GM23248 (cell line): ENCODE data around the gene GLUD1. TPM values are rescaled to one million over a fixed set of nuclear protein-coding genes. Genes with fewer than 3 reads are reported as not detected.
"Not testable (repeated sequence)": the region's sequence is repeated elsewhere in the genome, so short reads cannot be mapped to it uniquely, and the experiment has no call there.

Experiments used
- DNase-seq: peaks from one replicate; pipeline ENCODE4 v3.0.0-alpha.2; 2015
- H2AFZ ChIP-seq: fragments of 200-600 bp; sonication (generic); 2 replicates; pipeline ENCODE4 v1.6.1; 2016; ENCODE audit warnings: antibody characterized with exemption
- H3F3A ChIP-seq: fragments of 200-600 bp; sonication (generic); 2 replicates; pipeline ENCODE4 v1.6.1; 2016; ENCODE audit warnings: mild to moderate bottlenecking, antibody characterized with exemption, mixed run types; ENCODE audit not compliant: insufficient read depth
- H3K27ac ChIP-seq: fragments of 200-600 bp; sonication (generic); 2 replicates; pipeline ENCODE4 v1.5.1; 2016; ENCODE audit warnings: mild to moderate bottlenecking
- H3K27me3 ChIP-seq: fragments of 200-600 bp; sonication (generic); replicated peaks from 2 replicates; pipeline ENCODE4 v1.6.1; 2016; ENCODE audit warnings: mild to moderate bottlenecking; ENCODE audit not compliant: insufficient read depth
- H3K36me3 ChIP-seq: fragments of 200-600 bp; sonication (generic); 2 replicates; pipeline ENCODE4 v1.6.1; 2016; ENCODE audit warnings: low read depth, mild to moderate bottlenecking
- H3K4me1 ChIP-seq: fragments of 200-600 bp; sonication (generic); 2 replicates; pipeline ENCODE4 v1.6.1; 2016; ENCODE audit warnings: mild to moderate bottlenecking; ENCODE audit not compliant: insufficient read depth
- H3K4me2 ChIP-seq: fragments of 200-600 bp; sonication (generic); one replicate; pipeline ENCODE4 v1.6.1; 2016; ENCODE audit warnings: mild to moderate bottlenecking; ENCODE audit not compliant: unreplicated experiment
- H3K4me3 ChIP-seq: fragments of 200-600 bp; sonication (generic); 2 replicates; pipeline ENCODE4 v1.5.1; 2016; ENCODE audit warnings: mild to moderate bottlenecking
- H3K79me2 ChIP-seq: fragments of 200-600 bp; sonication (generic); 2 replicates; pipeline ENCODE4 v1.6.1; 2016; ENCODE audit warnings: mild to moderate bottlenecking; ENCODE audit not compliant: insufficient read depth
- H3K9ac ChIP-seq: fragments of 200-600 bp; sonication (generic); 2 replicates; pipeline ENCODE4 v1.6.1; 2016; ENCODE audit warnings: mild to moderate bottlenecking
- H3K9me2 ChIP-seq: fragments of 200-600 bp; sonication (generic); 2 replicates; pipeline ENCODE4 v1.6.1; 2016; ENCODE audit warnings: mixed run types, mild to moderate bottlenecking, moderate library complexity; ENCODE audit not compliant: insufficient read depth
- H3K9me3 ChIP-seq: fragments of 200-600 bp; sonication (generic); one replicate; pipeline ENCODE4 v1.6.1; 2017; ENCODE audit warnings: low read depth
- H4K20me1 ChIP-seq: fragments of 200-600 bp; sonication (generic); 2 replicates; pipeline ENCODE4 v1.6.0; 2016; ENCODE audit not compliant: insufficient read depth
- WGBS, 2 experiments: methylation state at CpG; one replicate each; pipeline ENCODE4 v1.1.6; 2015 to 2017; ENCODE audit warnings: low lambda C conversion rate in 2 of 2, low coverage in 1 of 2; ENCODE audit errors: missing lambda C conversion rate in 2 of 2; 5-methylcytosine and 5-hydroxymethylcytosine counted together
- in situ Hi-C: fragments of 300-500 bp; cut with MboI; formaldehyde crosslinking; loops from 2 replicates; pipeline ENCODE4 v1.15.0; 2020
- polyA plus RNA-seq: library from polyadenylated mRNA; unstranded; fragments of >200 nt; fragmentation: Nextera tagmentation; extraction: Ambion mirVana; gene quantifications from 2 replicates; pipeline ENCODE4 v1.2.1, GENCODE V29; 2016
- total RNA-seq: library from RNA; depleted of rRNA; stranded (reverse); fragments of >200 nt; shearing (Covaris generic); gene quantifications from 2 replicates; pipeline ENCODE4 v1.2.3, GENCODE V29; 2014

The GLUD1 gene
- total and polyA plus RNA-seq, 2 experiments from 2014 or later: 98.8 to 209 TPM

- H4K20me1 ChIP-seq, H3K36me3 ChIP-seq, DNase-seq, H3K4me1 ChIP-seq, H3K27me3 ChIP-seq, H2AFZ ChIP-seq, H3F3A ChIP-seq, H3K27ac ChIP-seq, H3K9ac ChIP-seq, H3K4me2 ChIP-seq, H3K9me3 ChIP-seq, H3K9me2 ChIP-seq, H3K4me3 ChIP-seq, in situ Hi-C loops: not testable (repeated sequence)
- 89 to 91% methylated on average over 3 of the region's 3 CpGs for WGBS, 2 experiments
- peaks cover 16% of the 10 kb centered on the region for H3K79me2 ChIP-seq
These were observed 33.0 kb upstream of the GLUD1 start for GRCh38 chr10:87127607-87128156.

GRCh38 chr10:87127048-87127447 lies 32.4 kb upstream of the GLUD1 start:
- WGBS, 2 experiments: 60 to 100% methylated on average over 1 to 2 of the region's 2 CpGs

GRCh38 chr10:87123351-87123750 lies 28.7 kb upstream of the GLUD1 start:
- H3K36me3 ChIP-seq, H3K4me3 ChIP-seq, in situ Hi-C loops: not testable (repeated sequence)

More at GRCh38 chr10:87127048-87127447, 32.4 kb upstream of the GLUD1 start:
- H3K27me3 ChIP-seq, in situ Hi-C loops, H4K20me1 ChIP-seq, H3K9ac ChIP-seq, H3K4me2 ChIP-seq, H3K4me3 ChIP-seq, H3K27ac ChIP-seq, H2AFZ ChIP-seq, H3K9me2 ChIP-seq, H3K9me3 ChIP-seq, H3K36me3 ChIP-seq, DNase-seq, H3K4me1 ChIP-seq, H3F3A ChIP-seq: not testable (repeated sequence)
- H3K79me2 ChIP-seq: peaks cover 16% of the 10 kb centered on the region

GRCh38 chr10:87119029-87119428 lies 24.4 kb upstream of the GLUD1 start:
- H3K9me2 ChIP-seq, H3K27me3 ChIP-seq, H3K79me2 ChIP-seq, H3K4me2 ChIP-seq, H3K9ac ChIP-seq, in situ Hi-C loops, H3K27ac ChIP-seq, H3K4me1 ChIP-seq, H3K9me3 ChIP-seq, H3K36me3 ChIP-seq, H3F3A ChIP-seq, DNase-seq, H3K4me3 ChIP-seq, H2AFZ ChIP-seq, H4K20me1 ChIP-seq: not testable (repeated sequence)
- 25% methylated on average over 1 of the region's 1 CpG for WGBS, 2 experiments

More at GRCh38 chr10:87123351-87123750, 28.7 kb upstream of the GLUD1 start:
- H3K9ac ChIP-seq, H3K9me2 ChIP-seq, H3K27me3 ChIP-seq, H3K4me1 ChIP-seq, H3K79me2 ChIP-seq, H3K4me2 ChIP-seq, H3F3A ChIP-seq, H3K9me3 ChIP-seq, H3K27ac ChIP-seq, H2AFZ ChIP-seq, DNase-seq, H4K20me1 ChIP-seq: not testable (repeated sequence)
- WGBS, 2 experiments: 96 to 99% methylated on average over 3 of the region's 4 CpGs

GRCh38 chr10:87118122-87118521 lies 23.5 kb upstream of the GLUD1 start:
- not testable (repeated sequence) for DNase-seq

More at GRCh38 chr10:87118122-87118521, 23.5 kb upstream of the GLUD1 start:
- H3K36me3 ChIP-seq, H3K9me3 ChIP-seq, H3K9ac ChIP-seq, H3K4me2 ChIP-seq, H3K27ac ChIP-seq, H4K20me1 ChIP-seq, H3F3A ChIP-seq, H3K4me1 ChIP-seq, in situ Hi-C loops, H3K9me2 ChIP-seq, H3K4me3 ChIP-seq, H3K27me3 ChIP-seq, H2AFZ ChIP-seq: not testable (repeated sequence)
- peaks cover 14% of the 10 kb centered on the region for H3K79me2 ChIP-seq
- WGBS, 2 experiments: 67 to 69% methylated on average over 1 of the region's 1 CpG
